ENCODE data around the gene RRP8.

The RRP8 gene

DNA sequence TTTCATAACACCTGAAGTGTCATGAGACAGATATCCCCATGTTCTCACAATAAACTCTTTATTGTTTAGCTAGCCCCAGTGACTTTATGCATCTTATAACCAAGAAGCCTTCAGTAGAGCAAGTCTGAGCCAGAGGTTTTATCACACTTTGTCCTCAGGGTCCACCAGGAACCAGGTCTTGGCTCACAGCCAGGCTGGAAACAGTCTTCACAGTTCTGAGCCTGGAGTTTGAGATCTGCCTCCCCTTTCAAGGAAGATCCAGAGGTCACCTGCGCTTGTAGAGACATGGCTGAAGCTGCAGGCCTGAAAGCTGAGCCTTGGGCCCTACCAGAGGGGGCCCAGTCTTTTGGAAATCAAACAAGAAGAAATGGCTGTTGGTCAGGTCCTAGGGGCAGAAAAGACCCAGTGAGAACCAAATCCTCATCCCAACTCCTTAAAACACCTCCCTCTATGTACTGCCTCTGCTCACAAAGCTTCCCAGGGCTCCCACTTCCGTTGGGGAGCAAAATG is 3.5 kb downstream of the RRP8 start:
- no peak for DNase-seq (ENCODE audit: low read depth)
- TF ChIP-seq, protein P1, sequence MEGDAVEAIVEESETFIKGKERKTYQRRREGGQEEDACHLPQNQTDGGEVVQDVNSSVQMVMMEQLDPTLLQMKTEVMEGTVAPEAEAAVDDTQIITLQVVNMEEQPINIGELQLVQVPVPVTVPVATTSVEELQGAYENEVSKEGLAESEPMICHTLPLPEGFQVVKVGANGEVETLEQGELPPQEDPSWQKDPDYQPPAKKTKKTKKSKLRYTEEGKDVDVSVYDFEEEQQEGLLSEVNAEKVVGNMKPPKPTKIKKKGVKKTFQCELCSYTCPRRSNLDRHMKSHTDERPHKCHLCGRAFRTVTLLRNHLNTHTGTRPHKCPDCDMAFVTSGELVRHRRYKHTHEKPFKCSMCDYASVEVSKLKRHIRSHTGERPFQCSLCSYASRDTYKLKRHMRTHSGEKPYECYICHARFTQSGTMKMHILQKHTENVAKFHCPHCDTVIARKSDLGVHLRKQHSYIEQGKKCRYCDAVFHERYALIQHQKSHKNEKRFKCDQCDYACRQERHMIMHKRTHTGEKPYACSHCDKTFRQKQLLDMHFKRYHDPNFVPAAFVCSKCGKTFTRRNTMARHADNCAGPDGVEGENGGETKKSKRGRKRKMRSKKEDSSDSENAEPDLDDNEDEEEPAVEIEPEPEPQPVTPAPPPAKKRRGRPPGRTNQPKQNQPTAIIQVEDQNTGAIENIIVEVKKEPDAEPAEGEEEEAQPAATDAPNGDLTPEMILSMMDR (IDR thresholded peaks at IDR 0.05; ENCODE audit: low read depth, low read length, missing control alignments) = no peak
- no peak overlapping the region for H3K4me3 ChIP-seq (ENCODE audit: low read depth, low read length)

DNA sequence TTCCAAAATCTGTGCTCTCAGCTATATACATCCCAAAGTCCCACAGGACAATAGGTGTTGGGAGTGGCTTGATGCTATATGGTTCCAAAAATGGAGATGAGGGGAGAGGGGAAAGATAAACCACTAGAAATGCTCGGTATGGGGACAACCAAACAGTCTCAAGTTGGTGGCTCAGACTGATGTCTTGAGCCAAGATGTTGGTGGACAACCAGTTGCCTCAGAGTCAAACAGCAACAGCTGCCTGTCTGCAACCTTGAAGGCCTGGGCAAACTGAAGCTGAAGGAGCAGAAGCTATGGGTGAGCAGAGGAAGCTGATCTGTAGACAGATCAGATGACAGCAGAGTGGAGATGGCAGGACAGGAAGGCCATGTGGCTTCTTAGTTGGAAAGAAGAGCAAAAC is 4.0 kb downstream of the RRP8 start:
- no peak overlapping the region for H3K4me3 ChIP-seq (ENCODE audit: low read depth, low read length)
- no peak for DNase-seq (ENCODE audit: low read depth)
- TF ChIP-seq, protein P1 (IDR thresholded peaks at IDR 0.05; ENCODE audit: low read depth, low read length, missing control alignments) = no peak

DNA sequence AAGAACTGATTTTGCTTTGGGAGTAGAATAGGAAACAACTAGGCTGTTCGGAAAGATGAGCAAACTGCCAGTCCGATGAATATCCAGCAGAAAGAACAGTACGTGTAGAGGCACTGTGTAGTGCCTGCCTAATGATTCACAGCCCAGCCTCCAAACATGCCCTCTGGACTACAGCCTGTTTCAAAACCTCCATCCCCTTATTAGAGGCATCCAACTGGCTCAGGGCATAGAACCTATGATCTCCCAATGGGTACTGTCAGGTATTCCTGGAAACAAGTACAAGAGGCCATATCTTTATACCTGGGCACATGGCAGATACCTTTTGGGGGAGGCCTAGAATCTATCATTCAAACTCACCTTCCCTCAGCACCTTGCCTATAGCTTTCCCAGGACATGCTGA is 4.9 kb downstream of the RRP8 start:
- no peak overlapping the region for H3K4me3 ChIP-seq (ENCODE audit: low read depth, low read length)
- TF ChIP-seq, protein P1 (IDR thresholded peaks at IDR 0.05; ENCODE audit: low read depth, low read length, missing control alignments) = no peak
- no peak for DNase-seq (ENCODE audit: low read depth)

DNA sequence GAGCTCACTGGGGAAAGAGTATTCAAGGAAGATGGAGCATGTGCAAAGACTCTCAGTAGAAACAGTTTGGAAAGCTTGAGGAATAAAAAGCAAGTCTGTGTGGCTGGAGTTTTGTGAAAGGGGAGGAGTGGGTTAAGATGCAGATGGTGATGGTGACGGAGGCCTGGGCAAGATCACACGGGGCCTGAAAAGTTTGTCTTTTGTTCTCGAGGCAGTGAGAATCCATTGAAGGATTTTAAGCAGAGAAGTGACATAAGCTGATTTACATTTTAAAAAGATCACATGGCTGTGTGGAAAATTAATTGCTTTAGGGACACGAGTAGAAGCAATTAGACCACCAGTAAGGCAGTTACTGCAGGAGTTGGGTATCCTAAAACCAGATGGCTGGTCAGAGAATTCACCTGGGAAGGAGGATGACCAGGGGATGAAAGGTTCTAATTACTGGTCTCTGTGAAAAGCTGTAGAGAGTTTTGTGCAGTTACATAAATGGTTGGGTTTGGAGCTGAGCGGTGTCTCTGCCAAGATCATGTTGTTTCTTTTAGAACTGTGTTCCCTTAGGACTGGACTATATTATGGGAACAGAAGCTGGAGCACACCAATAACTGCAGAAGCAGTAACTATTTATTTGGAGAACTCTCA is 7.1 kb downstream of the RRP8 start:
- no peak overlapping the region for H3K4me3 ChIP-seq (ENCODE audit: low read depth, low read length)
- no peak for DNase-seq (ENCODE audit: low read depth)
- TF ChIP-seq, protein P1 (IDR thresholded peaks at IDR 0.05; ENCODE audit: low read depth, low read length, missing control alignments) = no peak

DNA sequence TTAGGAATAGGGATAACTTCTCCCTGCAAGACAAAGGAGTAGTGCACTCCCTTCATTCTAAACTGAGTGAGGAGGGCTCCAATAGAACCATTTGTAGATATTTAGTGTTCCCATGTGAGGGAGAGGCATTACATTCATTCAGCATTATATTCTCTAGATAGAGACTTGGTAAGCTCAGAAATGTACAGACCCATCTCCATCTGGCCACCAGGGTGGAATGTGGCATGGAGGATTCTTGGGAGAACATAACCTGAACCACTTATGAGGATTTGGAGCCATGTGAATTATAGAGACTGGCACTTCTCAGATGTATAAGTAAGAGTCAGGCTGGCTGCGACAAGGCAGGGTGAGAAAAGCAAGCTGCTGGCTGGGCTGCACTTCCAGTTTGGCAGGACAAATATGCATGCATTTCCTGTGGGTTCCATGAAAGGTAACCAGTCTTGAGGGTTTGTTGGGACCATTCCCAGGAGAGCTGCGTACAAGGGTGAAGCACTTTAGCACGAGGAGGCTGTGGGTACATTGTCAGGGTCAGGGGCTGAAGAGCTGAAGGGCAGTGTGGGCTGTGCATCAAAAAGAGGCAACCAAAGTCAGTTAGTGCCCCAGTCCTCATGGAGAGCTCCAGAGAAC is 9.2 kb downstream of the RRP8 start:
- no peak for DNase-seq (ENCODE audit: low read depth)
- H3K4me3 ChIP-seq (ENCODE audit: low read depth, low read length) = no peak overlapping the region
- TF ChIP-seq, protein P1 (IDR thresholded peaks at IDR 0.05; ENCODE audit: low read depth, low read length, missing control alignments) = no peak

DNA sequence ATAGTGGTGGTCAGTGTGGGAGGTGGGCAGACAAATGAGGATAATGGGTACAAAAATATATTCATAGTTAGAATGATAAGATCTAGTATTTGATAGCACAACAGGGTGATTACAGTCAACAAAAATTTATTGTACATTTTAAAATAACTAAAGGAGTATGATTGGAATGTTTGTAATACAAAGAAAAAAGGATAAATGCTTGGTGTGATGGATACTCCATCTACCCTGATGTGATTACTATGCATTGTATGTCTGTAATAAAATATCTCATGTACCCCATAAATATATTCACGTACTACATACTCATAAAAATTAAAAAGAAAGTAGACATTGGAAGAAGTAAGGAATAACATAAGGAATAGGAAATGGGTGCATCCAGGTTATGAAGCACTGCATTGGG is 15.4 kb downstream of the RRP8 start:
- TF ChIP-seq, protein P1 (IDR thresholded peaks at IDR 0.05; ENCODE audit: low read depth, low read length, missing control alignments) = no peak
- no peak for DNase-seq (ENCODE audit: low read depth)
- H3K4me3 ChIP-seq (ENCODE audit: low read depth, low read length) = no peak overlapping the region

Measured in GM12864 (cell line).